IMR-90 (cell line): ENCODE data around the gene SLC44A2. TPM values are rescaled to one million over a fixed set of nuclear protein-coding genes. Genes with fewer than 3 reads are reported as not detected.

Experiments used
- ATAC-seq: fragments of 200-7000 bp; cut with Tn5 transposase; 2 replicates; pipeline ENCODE4 v1.9.1; 2020; ENCODE audit warnings: low read depth, mild to moderate bottlenecking, moderate library complexity
- BruUV-seq: library from RNA; stranded (reverse); fragments of 400-500 nt; replicated peaks from 2 replicates; lab custom pipeline; 2021; lab: Mats Ljungman, UMichigan
- CTCF ChIA-PET: fragments of 300-600 bp; formaldehyde crosslinking; extraction: SDS; loops from one replicate; lab custom pipeline; 2021; ENCODE audit warnings: antibody characterized with exemption; lab: Yijun Ruan, JAX
- POLR2A ChIA-PET: fragments of 300-600 bp; sonication (Branson Sonifier 250); formaldehyde crosslinking; loops from one replicate; lab custom pipeline; 2022; ENCODE audit warnings: antibody characterized with exemption; ENCODE audit not compliant: unreplicated experiment; lab: Charles Lee
- DNase-seq: peaks from one replicate; pipeline ENCODE4 v3.0.0; 2013
- H2AFZ ChIP-seq: replicated peaks from 2 replicates; pipeline ENCODE3; 2013; ENCODE audit warnings: low read length, mild to moderate bottlenecking; ENCODE audit not compliant: poor library complexity
- H2AK5ac ChIP-seq: 2 replicates; pipeline ENCODE4 v1.6.1; 2013; ENCODE audit warnings: low read depth, low read length, inconsistent platforms
- H2AK9ac ChIP-seq: replicated peaks from 2 replicates; pipeline ENCODE3; 2013; ENCODE audit warnings: mild to moderate bottlenecking, low read depth, low read length, moderate library complexity; ENCODE audit not compliant: poor library complexity
- H2BK120ac ChIP-seq: 2 replicates; pipeline ENCODE4 v1.6.1; 2013; ENCODE audit warnings: low read depth, low read length, inconsistent platforms
- H2BK15ac ChIP-seq: 3 replicates; pipeline ENCODE4 v1.6.1; 2013; ENCODE audit warnings: low read depth, low read length, inconsistent platforms
- H2BK20ac ChIP-seq: 2 replicates; pipeline ENCODE4 v1.6.1; 2013; ENCODE audit warnings: low read depth, mild to moderate bottlenecking, inconsistent platforms, low read length, moderate library complexity
- H2BK5ac ChIP-seq: 2 replicates; pipeline ENCODE4 v1.6.1; 2013; ENCODE audit warnings: mild to moderate bottlenecking, low read depth, low read length, inconsistent platforms; ENCODE audit not compliant: poor library complexity, severe bottlenecking
- H3K14ac ChIP-seq: replicated peaks from 2 replicates; pipeline ENCODE4 v1.6.1; 2013; ENCODE audit warnings: low read depth, low read length, inconsistent platforms
- H3K18ac ChIP-seq: 2 replicates; pipeline ENCODE4 v1.6.1; 2013; ENCODE audit warnings: low read depth, low read length, control low read depth
- H3K23ac ChIP-seq: 2 replicates; pipeline ENCODE4 v1.6.1; 2013; ENCODE audit warnings: low read depth, low read length, inconsistent platforms
- H3K27ac ChIP-seq: 2 replicates; pipeline ENCODE4 v1.5.1; 2013; ENCODE audit warnings: mild to moderate bottlenecking, control low read depth, low read length; ENCODE audit not compliant: insufficient read depth
- H3K27me3 ChIP-seq: 2 replicates; pipeline ENCODE4 v1.6.1; 2013; ENCODE audit warnings: low read length; ENCODE audit not compliant: control insufficient read depth, insufficient read depth
- H3K36me3 ChIP-seq: 2 replicates; pipeline ENCODE4 v1.6.1; 2013; ENCODE audit warnings: low read length, mixed read lengths; ENCODE audit not compliant: control insufficient read depth, insufficient read depth
- H3K4ac ChIP-seq: 2 replicates; pipeline ENCODE4 v1.6.1; 2013; ENCODE audit warnings: low read depth, low read length, inconsistent platforms
- H3K4me1 ChIP-seq: 2 replicates; pipeline ENCODE4 v1.6.1; 2013; ENCODE audit warnings: low read length, mixed read lengths; ENCODE audit not compliant: control insufficient read depth, insufficient read depth
- H3K4me2 ChIP-seq: 2 replicates; pipeline ENCODE4 v1.6.1; 2013; ENCODE audit warnings: low read depth, mild to moderate bottlenecking, control low read depth, low read length, moderate library complexity
- H3K4me3 ChIP-seq: 2 replicates; pipeline ENCODE4 v1.5.1; 2013; ENCODE audit warnings: low read depth, mild to moderate bottlenecking, control low read depth, low read length, moderate library complexity; ENCODE audit not compliant: insufficient read depth
- H3K56ac ChIP-seq: 2 replicates; pipeline ENCODE4 v1.6.1; 2013; ENCODE audit warnings: low read length, inconsistent platforms; ENCODE audit not compliant: insufficient read depth; ENCODE audit errors: extremely low read depth
- H3K79me1 ChIP-seq, 2 experiments: 2 replicates each; pipeline ENCODE4 v1.6.1; 2013; ENCODE audit warnings: low read length in 2 of 2, inconsistent platforms in 1 of 2, low read depth in 1 of 2
- H3K9ac ChIP-seq: 2 replicates; pipeline ENCODE4 v1.6.1; 2013; ENCODE audit warnings: low read depth, low read length, control low read depth
- H3K9me1 ChIP-seq: 2 replicates; pipeline ENCODE4 v1.6.1; 2013; ENCODE audit warnings: low read length, inconsistent platforms; ENCODE audit not compliant: insufficient read depth
- H3K9me3 ChIP-seq: 2 replicates; pipeline ENCODE4 v1.6.1; 2013; ENCODE audit warnings: low read length; ENCODE audit not compliant: control insufficient read depth, insufficient read depth
- H4K20me1 ChIP-seq: 2 replicates; pipeline ENCODE4 v1.6.1; 2013; ENCODE audit warnings: low read length, inconsistent platforms; ENCODE audit not compliant: insufficient read depth
- H4K5ac ChIP-seq: 2 replicates; pipeline ENCODE4 v1.6.1; 2013; ENCODE audit warnings: mild to moderate bottlenecking, low read depth, low read length, control low read depth
- H4K8ac ChIP-seq, 2 experiments: 2 replicates each; pipeline ENCODE4 v1.6.1; 2013; ENCODE audit warnings: low read depth in 2 of 2, low read length in 2 of 2, control low read depth in 1 of 2, inconsistent platforms in 1 of 2
- H4K91ac ChIP-seq: 2 replicates; pipeline ENCODE4 v1.6.1; 2013; ENCODE audit warnings: low read depth, low read length, inconsistent platforms; ENCODE audit not compliant: insufficient read depth
- BHLHE40 ChIP-seq: fragments of 150-350 bp; IDR thresholded peaks from 2 replicates; pipeline ENCODE4 v1.6.1; 2016; ENCODE audit warnings: mild to moderate bottlenecking, low read depth, low read length
- CEBPB ChIP-seq: IDR thresholded peaks from 2 replicates; pipeline ENCODE4 v1.6.1; 2012; ENCODE audit warnings: low read depth, low read length, improper control_type of control experiment
- CHD1 ChIP-seq: IDR thresholded peaks from 2 replicates; pipeline ENCODE4 v1.6.1; 2012; ENCODE audit warnings: low read depth, low read length, improper control_type of control experiment
- CTCF ChIP-seq: conservative IDR thresholded peaks from 2 replicates; pipeline ENCODE4 v1.5.1; 2012; ENCODE audit warnings: mild to moderate bottlenecking, low read depth, low read length, improper control_type of control experiment
- ELK1 ChIP-seq: fragments of 150-350 bp; IDR thresholded peaks from 2 replicates; pipeline ENCODE4 v1.6.1; 2016; ENCODE audit warnings: low read depth, mild to moderate bottlenecking, low read length, moderate library complexity, borderline replicate concordance
- FOS ChIP-seq: fragments of 150-350 bp; IDR thresholded peaks from 2 replicates; pipeline ENCODE4 v1.6.1; 2016; ENCODE audit warnings: low read depth, low read length
- MAFK ChIP-seq: IDR thresholded peaks from 2 replicates; pipeline ENCODE4 v1.6.1; 2012; ENCODE audit warnings: low read depth, low read length, improper control_type of control experiment
- MAZ ChIP-seq: IDR thresholded peaks from 2 replicates; pipeline ENCODE4 v1.6.1; 2012; ENCODE audit warnings: low read depth, mild to moderate bottlenecking, low read length, improper control_type of control experiment, moderate library complexity, borderline replicate concordance
- MXI1 ChIP-seq: IDR thresholded peaks from 2 replicates; pipeline ENCODE4 v1.6.1; 2012; ENCODE audit warnings: low read depth, mild to moderate bottlenecking, low read length, moderate library complexity, borderline replicate concordance
- NFE2L2 ChIP-seq: fragments of 150-350 bp; IDR thresholded peaks from 2 replicates; pipeline ENCODE4 v1.6.1; 2016; ENCODE audit warnings: low read depth, mild to moderate bottlenecking, low read length
- POLR2A ChIP-seq: IDR thresholded peaks from 2 replicates; pipeline ENCODE4 v1.6.1; 2012; ENCODE audit warnings: mild to moderate bottlenecking, low read depth, low read length
- RAD21 ChIP-seq: IDR thresholded peaks from 2 replicates; pipeline ENCODE4 v1.6.1; 2012; ENCODE audit warnings: low read length, improper control_type of control experiment
- RCOR1 ChIP-seq: IDR thresholded peaks from 2 replicates; pipeline ENCODE4 v1.6.1; 2012; ENCODE audit warnings: mild to moderate bottlenecking, low read length, improper control_type of control experiment; ENCODE audit not compliant: insufficient replicate concordance
- RFX5 ChIP-seq: IDR thresholded peaks from 2 replicates; pipeline ENCODE4 v1.8.0; 2012; ENCODE audit warnings: low read depth, mild to moderate bottlenecking, low read length, moderate library complexity
- SMC3 ChIP-seq: fragments of 150-350 bp; IDR thresholded peaks from 2 replicates; pipeline ENCODE4 v1.6.1; 2016; ENCODE audit warnings: low read depth, mild to moderate bottlenecking, antibody characterized with exemption, low read length, moderate library complexity
- USF2 ChIP-seq: fragments of 150-350 bp; IDR thresholded peaks from 2 replicates; pipeline ENCODE4 v1.6.1; 2017; ENCODE audit warnings: mild to moderate bottlenecking, antibody characterized with exemption, low read length, low read depth
- WGBS, 2 experiments: methylation state at CpG; one replicate each; pipeline versions ENCODE4 v1.1.5 to v1.1.7; 2013; ENCODE audit warnings: missing lambda C conversion rate in 2 of 2; ENCODE audit not compliant: insufficient read length in 1 of 2; ENCODE audit errors: extremely low coverage in 2 of 2; 5-methylcytosine and 5-hydroxymethylcytosine counted together
- dilution Hi-C: fragments of 300-500 bp; cut with HindIII; formaldehyde crosslinking; loops from one replicate; pipeline ENCODE4 v1.14.3; 2018; ENCODE audit warnings: low sequenced_read_pairs; ENCODE audit not compliant: unreplicated experiment
- in situ Hi-C: fragments of 300-500 bp; cut with MboI; formaldehyde crosslinking; loops from 3 replicates; pipeline ENCODE4 v1.14.3; 2019; ENCODE audit warnings: low sequenced_read_pairs, inconsistent platforms, mixed read lengths
- intact Hi-C: fragments of 100-400 bp; cut with micrococcal nuclease; formaldehyde crosslinking; loops from 2 replicates; pipeline ENCODE4 v1.10.0; 2022
- polyA plus RNA-seq, 3 experiments: library from polyadenylated mRNA; depleted of rRNA; stranded (reverse); fragments of >200 nt; gene quantifications; 2 replicates each; pipeline ENCODE4 v1.2.3, GENCODE V29; 2012; ENCODE audit warnings: low replicate concordance in 1 of 3
- total RNA-seq: library from RNA; depleted of rRNA; stranded (reverse); fragments of >200 nt; gene quantifications from 2 replicates; pipeline ENCODE4 v1.2.3, GENCODE V29; 2012

Gene SLC44A2
- total and polyA plus RNA-seq, 2 of the 4 experiments (the other 2 are of a cell fraction): 28.5 to 62.9 TPM

- no peak overlapping the region for H3K27ac ChIP-seq
- no peak overlapping the region for H2AK5ac ChIP-seq
- H2BK15ac ChIP-seq: no peak overlapping the region
- H2AK9ac ChIP-seq: peak overlapping the region; percentile 79
- no peak overlapping the region for H3K18ac ChIP-seq
- 96% methylated on average over 4 of the region's 9 CpGs; no CpG with 5 or more reads in 1 of the 2 experiments for WGBS, 2 experiments
- H4K20me1 ChIP-seq: peaks cover 13% of the 10 kb centered on the region
- no peak overlapping the region for H2BK5ac ChIP-seq
- 0 out of 2 replicates have a peak overlapping the region, but pooled peaks have one; percentile 35 for H3K4ac ChIP-seq
- no peak overlapping the region for H2BK120ac ChIP-seq
- no peaks in the 10 kb centered on the region; the same call in 1 of the 2 replicates for H3K9me3 ChIP-seq
- H4K5ac ChIP-seq: no peak overlapping the region
- H2BK20ac ChIP-seq: no peak overlapping the region
- BruUV-seq: no TSS peak
- H3K14ac ChIP-seq: 0 out of 2 replicates have a peak overlapping the region, but pooled peaks have one; percentile 53
- DNase-seq (no peak), ATAC-seq (no peak)
- H3K79me1 ChIP-seq: peaks cover 15 to 54% of the 10 kb centered on the region in 2 experiments; a peak in 3 of 4 replicates
- H3K56ac ChIP-seq: no peak overlapping the region
- ChIA-PET POLR2A (no interaction called here), CTCF (interaction anchor here (0.6 kb wide), 1 partner anchor 31 kb away, joined by 4 read pairs; no protein-coding TSS in a partner anchor)
- no peak overlapping the region for H3K4me3 ChIP-seq
- H3K4me1 ChIP-seq: peaks cover 10% of the 10 kb centered on the region
- dilution Hi-C loops: no loop called here
- in situ Hi-C loops: no loop called here
- no peak for TF ChIP-seq MXI1
- no peak for TF ChIP-seq BHLHE40
- TF ChIP-seq RCOR1: no peak
- no peak for TF ChIP-seq CEBPB
- TF ChIP-seq RFX5: no peak
- TF ChIP-seq CTCF: no peak
- TF ChIP-seq MAFK: no peak
- TF ChIP-seq CHD1: no peak
- TF ChIP-seq RAD21: no peak
- TF ChIP-seq NFE2L2: no peak
- TF ChIP-seq ELK1: no peak
- no peak for TF ChIP-seq SMC3
- no peak for TF ChIP-seq POLR2A
- no peak for TF ChIP-seq FOS
- no peak for TF ChIP-seq USF2
- no peak for TF ChIP-seq MAZ
- no peak overlapping the region for H3K23ac ChIP-seq
- no peak overlapping the region for H4K91ac ChIP-seq
- no peak overlapping the region; the same call in 1 of the 2 replicates for H3K4me2 ChIP-seq
- H2AFZ ChIP-seq: peak overlapping the region; percentile 14
- no peak overlapping the region for H3K9ac ChIP-seq
- peaks cover 15% of the 10 kb centered on the region for H3K9me1 ChIP-seq
- H3K36me3 ChIP-seq: peaks cover 1% of the 10 kb centered on the region; the same call in 1 of the 2 replicates
- H3K27me3 ChIP-seq: no peaks in the 10 kb centered on the region
- intact Hi-C loops: no loop called here
- 0 out of 4 replicates have a peak overlapping the region, but pooled peaks of 1 of the 2 experiments have one; percentile 10 for H4K8ac ChIP-seq
These were observed 20.8 kb upstream of the SLC44A2 start for GRCh38 chr19:10604460-10604980.
